OCI-LY3 (cell line): ENCODE data around the gene TRIM46.

ENCODE experiments used
- EZH2phosphoT487 ChIP-seq: fragments of 200-600 bp; shearing (Covaris generic); IDR thresholded peaks from 2 replicates; pipeline ENCODE4 v1.6.1; 2018; ENCODE audit warnings: antibody characterized with exemption, mixed run types, low read depth
- TF ChIP-seq, protein P1 (sequence below): fragments of 200-600, 300-600 bp; sonication (generic); IDR thresholded peaks from 2 replicates; pipeline ENCODE4 v1.5.1; 2014; ENCODE audit warnings: antibody characterized with exemption, low read length, low read depth

GRCh38 chr1:155188268-155188667 is 14.6 kb downstream of the TRIM46 start:
- TF ChIP-seq, protein P1, sequence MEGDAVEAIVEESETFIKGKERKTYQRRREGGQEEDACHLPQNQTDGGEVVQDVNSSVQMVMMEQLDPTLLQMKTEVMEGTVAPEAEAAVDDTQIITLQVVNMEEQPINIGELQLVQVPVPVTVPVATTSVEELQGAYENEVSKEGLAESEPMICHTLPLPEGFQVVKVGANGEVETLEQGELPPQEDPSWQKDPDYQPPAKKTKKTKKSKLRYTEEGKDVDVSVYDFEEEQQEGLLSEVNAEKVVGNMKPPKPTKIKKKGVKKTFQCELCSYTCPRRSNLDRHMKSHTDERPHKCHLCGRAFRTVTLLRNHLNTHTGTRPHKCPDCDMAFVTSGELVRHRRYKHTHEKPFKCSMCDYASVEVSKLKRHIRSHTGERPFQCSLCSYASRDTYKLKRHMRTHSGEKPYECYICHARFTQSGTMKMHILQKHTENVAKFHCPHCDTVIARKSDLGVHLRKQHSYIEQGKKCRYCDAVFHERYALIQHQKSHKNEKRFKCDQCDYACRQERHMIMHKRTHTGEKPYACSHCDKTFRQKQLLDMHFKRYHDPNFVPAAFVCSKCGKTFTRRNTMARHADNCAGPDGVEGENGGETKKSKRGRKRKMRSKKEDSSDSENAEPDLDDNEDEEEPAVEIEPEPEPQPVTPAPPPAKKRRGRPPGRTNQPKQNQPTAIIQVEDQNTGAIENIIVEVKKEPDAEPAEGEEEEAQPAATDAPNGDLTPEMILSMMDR, result no peak
- TF ChIP-seq EZH2phosphoT487, result no peak
